ENCODE results near the gene PEAK3. TPM values are rescaled to one million over a fixed set of nuclear protein-coding genes. Genes with fewer than 3 reads are reported as not detected.

Gene PEAK3
- total RNA-seq, 2 experiments from 2014 or later = 0.70 to 0.88 TPM

- ChIA-PET POLR2A (interaction anchor here (1.0 to 4.9 kb wide), 8 partner anchors 8 to 87 kb away, joined by 4 to 114 read pairs (median 18); partner anchors contain the start of gene AMH), CTCF (interaction anchor here (0.9 to 4.7 kb wide), 3 partner anchors 17 to 152 kb away, joined by 4 to 46 read pairs (median 25); no protein-coding TSS in a partner anchor)
- H3K36me3 Mint-ChIP-seq (ENCODE audit: low read depth) = peaks cover 70% of the 10 kb centered on the region
- no peaks in the 10 kb centered on the region for H3K27me3 Mint-ChIP-seq
- H3K4me3 Mint-ChIP-seq = peak overlapping the region; percentile 94
- no peaks in the 10 kb centered on the region for H3K9me3 Mint-ChIP-seq
- peak overlapping the region; percentile 96 for H3K27ac Mint-ChIP-seq
- peaks cover 54% of the 10 kb centered on the region for H3K4me1 Mint-ChIP-seq
- no peak for DNase-seq
These were observed 40.9 kb downstream of the PEAK3 start for GRCh38 chr19:2240881-2241760.

GRCh38 chr19:2239771-2240770 lies 41.9 kb downstream of the PEAK3 start:
- Mint-ChIP-seq H3K27me3 (no peaks in the 10 kb centered on the region), H3K36me3 (ENCODE audit: low read depth) (peaks cover 62% of the 10 kb centered on the region), H3K27ac (peak overlapping the region; percentile 96), H3K4me1 (peaks cover 58% of the 10 kb centered on the region), H3K4me3 (peak overlapping the region; percentile 94), H3K9me3 (no peaks in the 10 kb centered on the region)
- peak; percentile 61 for DNase-seq
- ChIA-PET POLR2A (interaction anchor here (0.8 to 4.9 kb wide), 16 partner anchors 9 to 343 kb away, joined by 3 to 114 read pairs (median 6); partner anchors contain the start of genes AMH, DOT1L, GADD45B and LSM7), CTCF (interaction anchor here (0.6 to 4.7 kb wide), 10 partner anchors 14 to 198 kb away, joined by 3 to 46 read pairs (median 6); no protein-coding TSS in a partner anchor)

- Mint-ChIP-seq H3K4me1 (peaks cover 66% of the 10 kb centered on the region), H3K27ac (peak overlapping the region; percentile 96), H3K4me3 (peak overlapping the region; percentile 94), H3K9me3 (no peaks in the 10 kb centered on the region), H3K36me3 (ENCODE audit: low read depth) (peaks cover 56% of the 10 kb centered on the region), H3K27me3 (no peaks in the 10 kb centered on the region)
- ChIA-PET POLR2A (interaction anchor here (0.8 to 4.9 kb wide), 15 partner anchors 10 to 342 kb away, joined by 3 to 114 read pairs (median 7); partner anchors contain the start of genes AMH, DOT1L, GADD45B and LSM7), CTCF (interaction anchor here (0.6 to 4.7 kb wide), 12 partner anchors 15 to 311 kb away, joined by 3 to 46 read pairs (median 4); no protein-coding TSS in a partner anchor)
- DNase-seq = no peak
These were observed 42.8 kb downstream of the PEAK3 start for GRCh38 chr19:2239173-2239572.

- H3K27me3 Mint-ChIP-seq = no peaks in the 10 kb centered on the region
- peak overlapping the region; percentile 94 for H3K4me3 Mint-ChIP-seq
- POLR2A ChIA-PET = interaction anchor here (0.8 to 4.9 kb wide), 11 partner anchors 8 to 239 kb away, joined by 3 to 114 read pairs (median 7); partner anchors contain the start of genes AMH, GADD45B, JSRP1 and TIMM13
- H3K9me3 Mint-ChIP-seq = no peaks in the 10 kb centered on the region
- peaks cover 74% of the 10 kb centered on the region for H3K4me1 Mint-ChIP-seq
- CTCF ChIA-PET = interaction anchor here (0.9 to 4.7 kb wide), 7 partner anchors 20 to 397 kb away, joined by 3 to 46 read pairs (median 4); no protein-coding TSS in a partner anchor
- peak overlapping the region; percentile 96 for H3K27ac Mint-ChIP-seq
- DNase-seq = no peak
- H3K36me3 Mint-ChIP-seq (ENCODE audit: low read depth) = peaks cover 57% of the 10 kb centered on the region
These were observed 44.2 kb downstream of the PEAK3 start for GRCh38 chr19:2237869-2238153.

GRCh38 chr19:2237051-2237868 lies 44.7 kb downstream of the PEAK3 start:
- H3K36me3 Mint-ChIP-seq (ENCODE audit: low read depth) = peaks cover 52% of the 10 kb centered on the region
- ChIA-PET POLR2A (interaction anchor here (0.8 to 4.9 kb wide), 10 partner anchors 9 to 239 kb away, joined by 3 to 114 read pairs (median 8); partner anchors contain the start of genes AMH, GADD45B, JSRP1 and TIMM13), CTCF (interaction anchor here (0.6 to 4.7 kb wide), 8 partner anchors 21 to 398 kb away, joined by 3 to 46 read pairs (median 4); no protein-coding TSS in a partner anchor)
- DNase-seq = no peak
- H3K27me3 Mint-ChIP-seq = no peaks in the 10 kb centered on the region
- peak overlapping the region; percentile 94 for H3K4me3 Mint-ChIP-seq
- H3K9me3 Mint-ChIP-seq = no peaks in the 10 kb centered on the region
- peaks cover 73% of the 10 kb centered on the region for H3K4me1 Mint-ChIP-seq
- H3K27ac Mint-ChIP-seq = peak overlapping the region; percentile 96

- Mint-ChIP-seq H3K4me3 (peak within 1 kb of the TSS; percentile 94), H3K27me3 (no peaks in the 10 kb centered on the region), H3K4me1 (peaks cover 68% of the 10 kb centered on the region), H3K36me3 (ENCODE audit: low read depth) (peaks cover 50% of the 10 kb centered on the region), H3K9me3 (no peaks in the 10 kb centered on the region), H3K27ac (peak within 1 kb of the TSS; percentile 96)
- CTCF ChIA-PET = interaction anchor here (0.6 to 4.7 kb wide), 11 partner anchors 22 to 372 kb away, joined by 3 to 46 read pairs (median 8); partner anchors contain the start of gene AP3D1
- POLR2A ChIA-PET = interaction anchor here (0.6 to 4.9 kb wide), 16 partner anchors 10 to 363 kb away, joined by 3 to 114 read pairs (median 6); partner anchors contain the start of genes AMH, DOT1L, GADD45B and LSM7
- DNase-seq = peak; percentile 98
These were observed 45.5 kb downstream of the PEAK3 start, which contains the start of the genes PLEKHJ1 and SF3A2 for GRCh38 chr19:2236314-2237050. TSS of gene PLEKHJ1 (minus strand) at chr19:2236329. CDS start at chr19:2236248, 81 bp downstream. TSS of gene SF3A2 (plus strand) at chr19:2236824. CDS start at chr19:2243419, 6,595 bp downstream.

- DNase-seq = no peak
- H3K27ac Mint-ChIP-seq = peak overlapping the region; percentile 96
- H3K36me3 Mint-ChIP-seq (ENCODE audit: low read depth) = peaks cover 48% of the 10 kb centered on the region
- ChIA-PET POLR2A (interaction anchor here (0.6 to 2.5 kb wide), 14 partner anchors 10 to 363 kb away, joined by 3 to 14 read pairs (median 5); partner anchors contain the start of genes DOT1L, GADD45B, LSM7 and SPPL2B), CTCF (interaction anchor here (0.6 to 2.8 kb wide), 8 partner anchors 23 to 372 kb away, joined by 3 to 14 read pairs (median 4); partner anchors contain the start of gene AP3D1)
- H3K4me1 Mint-ChIP-seq = peaks cover 63% of the 10 kb centered on the region
- peak overlapping the region; percentile 94 for H3K4me3 Mint-ChIP-seq
- no peaks in the 10 kb centered on the region for H3K27me3 Mint-ChIP-seq
- no peaks in the 10 kb centered on the region for H3K9me3 Mint-ChIP-seq
These were observed 46.0 kb downstream of the PEAK3 start for GRCh38 chr19:2236064-2236313.

GRCh38 chr19:2235381-2236063 lies 46.5 kb downstream of the PEAK3 start:
- no peaks in the 10 kb centered on the region for H3K9me3 Mint-ChIP-seq
- H3K27ac Mint-ChIP-seq = peak overlapping the region; percentile 86
- DNase-seq = no peak
- peak overlapping the region; percentile 94 for H3K4me3 Mint-ChIP-seq
- no peaks in the 10 kb centered on the region for H3K27me3 Mint-ChIP-seq
- ChIA-PET CTCF (interaction anchor here (0.6 to 2.8 kb wide), 8 partner anchors 24 to 371 kb away, joined by 3 to 14 read pairs (median 4); partner anchors contain the start of gene AP3D1), POLR2A (interaction anchor here (0.6 to 2.5 kb wide), 17 partner anchors 9 to 385 kb away, joined by 3 to 14 read pairs (median 5); partner anchors contain the start of genes DOT1L, GADD45B, LSM7 and SPPL2B)
- peaks cover 59% of the 10 kb centered on the region for H3K4me1 Mint-ChIP-seq
- peaks cover 45% of the 10 kb centered on the region for H3K36me3 Mint-ChIP-seq (ENCODE audit: low read depth)

- peaks cover 55% of the 10 kb centered on the region for H3K4me1 Mint-ChIP-seq
- ChIA-PET CTCF (interaction anchor here (1.0 to 2.8 kb wide), 5 partner anchors 24 to 83 kb away, joined by 3 to 14 read pairs (median 10); partner anchors contain the start of gene AP3D1), POLR2A (interaction anchor here (0.9 to 2.5 kb wide), 13 partner anchors 9 to 386 kb away, joined by 3 to 14 read pairs (median 5); partner anchors contain the start of genes DOT1L, LSM7, SPPL2B and TIMM13)
- no peaks in the 10 kb centered on the region for H3K27me3 Mint-ChIP-seq
- peaks cover 46% of the 10 kb centered on the region for H3K36me3 Mint-ChIP-seq (ENCODE audit: low read depth)
- H3K4me3 Mint-ChIP-seq = peak overlapping the region; percentile 94
- no peak for DNase-seq
- peak overlapping the region; percentile 86 for H3K27ac Mint-ChIP-seq
- no peaks in the 10 kb centered on the region for H3K9me3 Mint-ChIP-seq
These were observed 47.0 kb downstream of the PEAK3 start for GRCh38 chr19:2234996-2235380.

Measured in activated CD4-positive, alpha-beta memory T cell treated with anti-CD3 and anti-CD28 coated beads, Interleukin-2, amount 10 ng/mL, durations not matched to agents 7 days and 5 days (primary cell).